Measurements from ENCODE around the gene NME7.

GRCh38 chr1:169395955-169396354, 28.4 kb upstream of the NME7 start:
- TF ChIP-seq, protein P1, sequence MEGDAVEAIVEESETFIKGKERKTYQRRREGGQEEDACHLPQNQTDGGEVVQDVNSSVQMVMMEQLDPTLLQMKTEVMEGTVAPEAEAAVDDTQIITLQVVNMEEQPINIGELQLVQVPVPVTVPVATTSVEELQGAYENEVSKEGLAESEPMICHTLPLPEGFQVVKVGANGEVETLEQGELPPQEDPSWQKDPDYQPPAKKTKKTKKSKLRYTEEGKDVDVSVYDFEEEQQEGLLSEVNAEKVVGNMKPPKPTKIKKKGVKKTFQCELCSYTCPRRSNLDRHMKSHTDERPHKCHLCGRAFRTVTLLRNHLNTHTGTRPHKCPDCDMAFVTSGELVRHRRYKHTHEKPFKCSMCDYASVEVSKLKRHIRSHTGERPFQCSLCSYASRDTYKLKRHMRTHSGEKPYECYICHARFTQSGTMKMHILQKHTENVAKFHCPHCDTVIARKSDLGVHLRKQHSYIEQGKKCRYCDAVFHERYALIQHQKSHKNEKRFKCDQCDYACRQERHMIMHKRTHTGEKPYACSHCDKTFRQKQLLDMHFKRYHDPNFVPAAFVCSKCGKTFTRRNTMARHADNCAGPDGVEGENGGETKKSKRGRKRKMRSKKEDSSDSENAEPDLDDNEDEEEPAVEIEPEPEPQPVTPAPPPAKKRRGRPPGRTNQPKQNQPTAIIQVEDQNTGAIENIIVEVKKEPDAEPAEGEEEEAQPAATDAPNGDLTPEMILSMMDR (IDR thresholded peaks at IDR 0.05) = no peak
- TF ChIP-seq POLR2AphosphoS5 (IDR thresholded peaks at IDR 0.05) (no peak), EP300 (IDR thresholded peaks at IDR 0.05; ENCODE audit: low read depth) (no peak)
